HepG2 (cell line): ENCODE measurements around the gene AMOTL2. TPM values are rescaled to one million over a fixed set of nuclear protein-coding genes. Genes with fewer than 3 reads are reported as not detected.
A peak's percentile ranks its signal among the peaks of the same experiment; 100 is the strongest.

ENCODE experiments used
- ARHGAP35 ChIP-seq: sonication (generic); formaldehyde crosslinking; IDR thresholded peaks from 2 replicates; pipeline ENCODE4 v1.9.0; 2022; ENCODE audit warnings: mild to moderate bottlenecking, inconsistent platforms, moderate library complexity, missing genetic modification reagents, borderline replicate concordance
- HMGXB4 ChIP-seq, 2 experiments: sonication (generic) in 1 of 2; formaldehyde crosslinking in 1 of 2; IDR thresholded peaks; 2 replicates each; pipeline versions ENCODE4 v1.4.0 to v1.6.1; 2018 to 2020; ENCODE audit warnings: missing genetic modification reagents in 2 of 2, borderline replicate concordance in 1 of 2, low read depth in 1 of 2, mild to moderate bottlenecking in 1 of 2, missing biosample characterization in 1 of 2
- JDP2 ChIP-seq: sonication (generic); formaldehyde crosslinking; IDR thresholded peaks from 2 replicates; pipeline ENCODE4 v1.8.1; 2022; ENCODE audit warnings: missing genetic modification reagents, borderline replicate concordance
- KLF13 ChIP-seq: sonication (generic); formaldehyde crosslinking; IDR thresholded peaks from 2 replicates; pipeline ENCODE4 v1.4.0; 2020; ENCODE audit warnings: mild to moderate bottlenecking, missing genetic modification reagents
- MIER3 ChIP-seq: IDR thresholded peaks from 2 replicates; pipeline ENCODE4 v1.6.1; 2016; ENCODE audit warnings: missing compliant biosample characterization, borderline replicate concordance
- SMARCC2 ChIP-seq: fragments of 450-650 bp; IDR thresholded peaks from 2 replicates; pipeline ENCODE4 v1.6.1; 2017; ENCODE audit warnings: antibody characterized with exemption, mild to moderate bottlenecking
- TBX2 ChIP-seq: sonication (generic); formaldehyde crosslinking; IDR thresholded peaks from 2 replicates; pipeline ENCODE4 v1.5.0; 2020; ENCODE audit warnings: missing genetic modification reagents, mild to moderate bottlenecking, borderline replicate concordance
- TCF7 ChIP-seq: sonication (generic); IDR thresholded peaks from 2 replicates; pipeline ENCODE4 v1.6.1; 2016; ENCODE audit warnings: antibody characterized with exemption, low read depth
- U2AF2 ChIP-seq: fragments of 200-400 bp; formaldehyde crosslinking; IDR thresholded peaks from 2 replicates; pipeline ENCODE4 v1.6.1; 2017; ENCODE audit warnings: low read depth, mild to moderate bottlenecking, low read length
- ZBTB25 ChIP-seq: IDR thresholded peaks from 2 replicates; pipeline ENCODE4 v1.6.1; 2018; ENCODE audit warnings: missing genetic modification reagents
- ZFYVE20 ChIP-seq: sonication (generic); formaldehyde crosslinking; IDR thresholded peaks from 2 replicates; pipeline ENCODE4 v1.8.0; 2023; ENCODE audit warnings: low read depth, mild to moderate bottlenecking, moderate library complexity, missing genetic modification reagents, borderline replicate concordance
- ZNF350 ChIP-seq: sonication (generic); formaldehyde crosslinking; IDR thresholded peaks from 2 replicates; pipeline ENCODE4 v1.4.0; 2020; ENCODE audit warnings: mild to moderate bottlenecking, low read depth, missing genetic modification reagents, borderline replicate concordance
- ZNF607 ChIP-seq: sonication (generic); formaldehyde crosslinking; IDR thresholded peaks from 2 replicates; pipeline ENCODE4 v1.5.1; 2020; ENCODE audit warnings: missing genetic modification reagents, mild to moderate bottlenecking, borderline replicate concordance
- polyA plus RNA-seq, 8 experiments: library from polyadenylated mRNA; depleted of rRNA in 3 of 8; stranded (reverse) in 7 of 8; unstranded in 1 of 8; fragments of >200 nt; fragmentation: Illumina TruSeq in 4 of 8; extraction: Trizol in 4 of 8; gene quantifications; 2 replicates each; pipeline versions ENCODE4 v1.2.1 to v1.2.3, GENCODE V29; 2011 to 2016; ENCODE audit warnings: low read depth in 4 of 8, missing spikeins in 1 of 8, mixed read lengths in 1 of 8; ENCODE audit not compliant: insufficient read depth in 1 of 8
- total RNA-seq, 5 experiments: library from RNA; depleted of rRNA; stranded (reverse); fragments of >200 nt; fragmentation: Illumina TruSeq; extraction: Trizol; gene quantifications; 2 replicates each; pipeline ENCODE4 v1.2.3, GENCODE V29; 2016; ENCODE audit warnings: low read depth in 1 of 5
- TF ChIP-seq, protein P1 (sequence below): sonication (generic); formaldehyde crosslinking; IDR thresholded peaks from one replicate; pipeline ENCODE4 v1.5.1; 2020; ENCODE audit warnings: mild to moderate bottlenecking, missing genetic modification reagents; ENCODE audit errors: not compliant biosample characterization
- TF ChIP-seq, protein P2 (sequence below): sonication (generic); formaldehyde crosslinking; IDR thresholded peaks from 2 replicates; pipeline ENCODE4 v1.4.0; 2020; ENCODE audit warnings: missing genetic modification reagents, mild to moderate bottlenecking, borderline replicate concordance

The AMOTL2 gene
- total and polyA plus RNA-seq, 2 of the 13 experiments (the other 11 are each of a cell fraction or from before 2014, with no cell fraction given), result 17.3 to 18.5 TPM

DNA sequence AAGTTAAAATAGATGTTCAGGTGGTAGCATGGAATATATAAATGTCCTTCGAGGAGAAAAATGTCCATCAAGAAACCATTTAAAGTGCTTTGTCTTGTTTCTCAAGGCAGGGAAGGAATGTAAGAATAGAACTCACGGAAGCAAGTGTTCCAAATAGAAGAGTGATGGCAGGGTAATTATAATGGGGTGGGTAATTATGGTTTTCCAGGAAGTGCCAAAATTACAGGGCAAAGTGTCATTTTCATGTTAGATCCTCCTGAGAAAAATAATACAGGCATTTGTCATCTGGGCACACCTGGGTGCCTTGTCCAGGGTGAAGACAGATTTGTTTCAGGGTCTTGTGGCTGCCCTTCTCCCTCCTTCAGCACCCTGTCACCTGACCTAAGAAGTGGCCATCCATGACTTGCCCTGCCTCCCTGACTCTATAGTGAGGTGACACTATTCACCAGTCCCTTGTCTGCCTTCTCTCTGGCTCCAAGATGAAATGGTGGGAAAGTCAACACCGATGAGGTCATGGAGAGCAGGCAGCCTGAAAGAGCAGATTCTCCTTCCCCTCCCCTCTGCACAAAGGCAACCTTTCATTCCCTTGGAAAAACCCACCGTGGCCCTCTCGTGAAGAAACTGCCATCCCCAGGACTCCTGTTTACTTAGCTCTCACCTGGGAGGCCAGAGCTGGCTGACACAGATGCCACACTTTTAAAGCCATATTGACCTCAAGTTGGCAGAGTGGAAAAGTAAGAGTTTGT lies 45.1 kb upstream of the AMOTL2 start (continued):
- peak in 1 of 2 experiments; percentile 60; a peak in 1 of 4 replicates for TF ChIP-seq HMGXB4 (CRISPR knock-in tag; IDR thresholded peaks at IDR 0.05; ENCODE audit: borderline replicate concordance in 1 of 2, low read depth in 1 of 2)
- TF ChIP-seq ZNF350 (CRISPR knock-in tag), result peak; percentile 31; the same call in 1 of the 2 replicates
- TF ChIP-seq JDP2, result no peak
- TF ChIP-seq SMARCC2, result no peak
- no peak for TF ChIP-seq ZBTB25 (CRISPR knock-in tag)
- no peak for TF ChIP-seq KLF13 (CRISPR knock-in tag)
- TF ChIP-seq, protein P1, sequence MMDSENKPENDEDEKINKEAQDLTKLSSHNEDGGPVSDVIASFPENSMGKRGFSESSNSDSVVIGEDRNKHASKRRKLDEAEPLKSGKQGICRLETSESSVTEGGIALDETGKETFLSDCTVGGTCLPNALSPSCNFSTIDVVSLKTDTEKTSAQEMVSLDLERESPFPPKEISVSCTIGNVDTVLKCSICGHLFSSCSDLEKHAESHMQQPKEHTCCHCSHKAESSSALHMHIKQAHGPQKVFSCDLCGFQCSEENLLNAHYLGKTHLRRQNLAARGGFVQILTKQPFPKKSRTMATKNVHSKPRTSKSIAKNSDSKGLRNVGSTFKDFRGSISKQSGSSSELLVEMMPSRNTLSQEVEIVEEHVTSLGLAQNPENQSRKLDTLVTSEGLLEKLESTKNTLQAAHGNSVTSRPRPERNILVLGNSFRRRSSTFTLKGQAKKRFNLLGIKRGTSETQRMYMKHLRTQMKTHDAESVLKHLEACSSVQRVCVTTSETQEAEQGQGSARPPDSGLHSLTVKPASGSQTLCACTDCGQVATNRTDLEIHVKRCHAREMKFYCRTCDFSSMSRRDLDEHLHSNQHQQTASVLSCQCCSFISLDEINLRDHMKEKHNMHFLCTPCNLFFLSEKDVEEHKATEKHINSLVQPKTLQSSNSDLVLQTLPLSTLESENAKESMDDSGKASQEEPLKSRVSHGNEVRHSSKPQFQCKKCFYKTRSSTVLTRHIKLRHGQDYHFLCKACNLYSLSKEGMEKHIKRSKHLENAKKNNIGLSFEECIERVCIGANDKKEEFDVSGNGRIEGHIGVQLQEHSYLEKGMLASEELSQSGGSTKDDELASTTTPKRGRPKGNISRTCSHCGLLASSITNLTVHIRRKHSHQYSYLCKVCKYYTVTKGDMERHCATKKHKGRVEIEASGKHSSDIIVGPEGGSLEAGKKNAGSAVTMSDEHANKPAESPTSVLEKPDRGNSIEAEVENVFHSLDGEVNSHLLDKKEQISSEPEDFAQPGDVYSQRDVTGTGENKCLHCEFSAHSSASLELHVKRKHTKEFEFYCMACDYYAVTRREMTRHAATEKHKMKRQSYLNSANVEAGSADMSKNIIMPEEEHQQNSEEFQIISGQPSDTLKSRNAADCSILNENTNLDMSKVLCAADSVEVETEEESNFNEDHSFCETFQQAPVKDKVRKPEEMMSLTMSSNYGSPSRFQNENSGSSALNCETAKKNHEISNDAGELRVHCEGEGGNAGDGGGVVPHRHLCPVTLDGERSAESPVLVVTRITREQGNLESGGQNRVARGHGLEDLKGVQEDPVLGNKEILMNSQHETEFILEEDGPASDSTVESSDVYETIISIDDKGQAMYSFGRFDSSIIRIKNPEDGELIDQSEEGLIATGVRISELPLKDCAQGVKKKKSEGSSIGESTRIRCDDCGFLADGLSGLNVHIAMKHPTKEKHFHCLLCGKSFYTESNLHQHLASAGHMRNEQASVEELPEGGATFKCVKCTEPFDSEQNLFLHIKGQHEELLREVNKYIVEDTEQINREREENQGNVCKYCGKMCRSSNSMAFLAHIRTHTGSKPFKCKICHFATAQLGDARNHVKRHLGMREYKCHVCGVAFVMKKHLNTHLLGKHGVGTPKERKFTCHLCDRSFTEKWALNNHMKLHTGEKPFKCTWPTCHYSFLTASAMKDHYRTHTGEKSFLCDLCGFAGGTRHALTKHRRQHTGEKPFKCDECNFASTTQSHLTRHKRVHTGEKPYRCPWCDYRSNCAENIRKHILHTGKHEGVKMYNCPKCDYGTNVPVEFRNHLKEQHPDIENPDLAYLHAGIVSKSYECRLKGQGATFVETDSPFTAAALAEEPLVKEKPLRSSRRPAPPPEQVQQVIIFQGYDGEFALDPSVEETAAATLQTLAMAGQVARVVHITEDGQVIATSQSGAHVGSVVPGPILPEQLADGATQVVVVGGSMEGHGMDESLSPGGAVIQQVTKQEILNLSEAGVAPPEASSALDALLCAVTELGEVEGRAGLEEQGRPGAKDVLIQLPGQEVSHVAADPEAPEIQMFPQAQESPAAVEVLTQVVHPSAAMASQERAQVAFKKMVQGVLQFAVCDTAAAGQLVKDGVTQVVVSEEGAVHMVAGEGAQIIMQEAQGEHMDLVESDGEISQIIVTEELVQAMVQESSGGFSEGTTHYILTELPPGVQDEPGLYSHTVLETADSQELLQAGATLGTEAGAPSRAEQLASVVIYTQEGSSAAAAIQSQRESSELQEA (CRISPR knock-in tag), result no peak
- TF ChIP-seq ZFYVE20 (CRISPR knock-in tag), result no peak
- TF ChIP-seq TCF7, result no peak
- TF ChIP-seq TBX2 (CRISPR knock-in tag), result peak; percentile 83
- no peak for TF ChIP-seq ZNF607 (CRISPR knock-in tag)
- TF ChIP-seq MIER3, result peak; percentile 76; the same call in 1 of the 2 replicates
- TF ChIP-seq ARHGAP35 (CRISPR knock-in tag), result no peak
- TF ChIP-seq, protein P2, sequence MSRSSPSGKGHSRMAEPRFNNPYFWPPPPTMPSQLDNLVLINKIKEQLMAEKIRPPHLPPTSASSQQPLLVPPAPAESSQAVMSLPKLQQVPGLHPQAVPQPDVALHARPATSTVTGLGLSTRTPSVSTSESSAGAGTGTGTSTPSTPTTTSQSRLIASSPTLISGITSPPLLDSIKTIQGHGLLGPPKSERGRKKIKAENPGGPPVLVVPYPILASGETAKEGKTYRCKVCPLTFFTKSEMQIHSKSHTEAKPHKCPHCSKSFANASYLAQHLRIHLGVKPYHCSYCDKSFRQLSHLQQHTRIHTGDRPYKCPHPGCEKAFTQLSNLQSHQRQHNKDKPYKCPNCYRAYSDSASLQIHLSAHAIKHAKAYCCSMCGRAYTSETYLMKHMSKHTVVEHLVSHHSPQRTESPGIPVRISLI (CRISPR knock-in tag), result no peak
- no peak for TF ChIP-seq U2AF2
